Neural cell (in vitro differentiated cells): ENCODE results near the gene GSE1. TPM values are rescaled to one million over a fixed set of nuclear protein-coding genes. Genes with fewer than 3 reads are reported as not detected.

Experiments
- H2AFZ ChIP-seq: fragments of 200-600, 300-800 bp; sonication (generic), shearing (Covaris generic); 2 replicates; pipeline ENCODE4 v1.6.0; 2014; ENCODE audit warnings: low read depth, mild to moderate bottlenecking, antibody characterized with exemption, low read length, moderate library complexity
- H3F3A ChIP-seq: fragments of 200-600 bp; shearing (Covaris generic); 2 replicates; pipeline ENCODE4 v1.6.1; 2016; ENCODE audit warnings: mild to moderate bottlenecking, moderate library complexity, mixed read lengths, antibody characterized with exemption, low read length; ENCODE audit not compliant: insufficient read depth, poor library complexity, severe bottlenecking
- H3K27ac ChIP-seq: fragments of 200-600, 300-800 bp; sonication (generic), shearing (Covaris generic); 2 replicates; pipeline ENCODE4 v1.5.1; 2014; ENCODE audit warnings: mild to moderate bottlenecking, low read length, moderate library complexity
- H3K27me3 ChIP-seq: fragments of 300-800, 200-600 bp; sonication (generic), shearing (Covaris generic); 2 replicates; pipeline ENCODE4 v1.6.0; 2014; ENCODE audit warnings: mild to moderate bottlenecking, low read depth, low read length, moderate library complexity; ENCODE audit not compliant: insufficient read depth
- H3K36me3 ChIP-seq: fragments of 300-800, 200-600 bp; sonication (generic), shearing (Covaris generic); 2 replicates; pipeline ENCODE4 v1.5.1; 2014; ENCODE audit warnings: mild to moderate bottlenecking, antibody characterized with exemption, low read length, moderate library complexity; ENCODE audit not compliant: insufficient read depth
- H3K4me2 ChIP-seq: fragments of 300-800, 200-600 bp; sonication (generic), shearing (Covaris generic); 2 replicates; pipeline ENCODE4 v1.6.0; 2014; ENCODE audit warnings: mild to moderate bottlenecking, low read length
- H3K4me3 ChIP-seq: fragments of 300-800, 200-600 bp; sonication (generic), shearing (Covaris generic); 2 replicates; pipeline ENCODE4 v1.5.1; 2014; ENCODE audit warnings: mild to moderate bottlenecking, low read length, moderate library complexity
- H3K79me2 ChIP-seq: fragments of 200-600 bp; shearing (Covaris generic); replicated peaks from 2 replicates; pipeline ENCODE4 v1.6.0; 2014; ENCODE audit warnings: mild to moderate bottlenecking, low read length, moderate library complexity; ENCODE audit not compliant: insufficient read depth
- H3K9ac ChIP-seq: fragments of 300-800, 200-600 bp; sonication (generic), shearing (Covaris generic); 2 replicates; pipeline ENCODE4 v1.6.1; 2016; ENCODE audit warnings: mild to moderate bottlenecking, low read length, mixed read lengths
- H3K9me2 ChIP-seq: fragments of 200-600 bp; shearing (Covaris generic); 2 replicates; pipeline ENCODE4 v1.6.1; 2016; ENCODE audit warnings: mild to moderate bottlenecking, low read length, mixed read lengths; ENCODE audit not compliant: insufficient read depth
- H3K9me3 ChIP-seq: fragments of 200-600, 300-800 bp; sonication (generic), shearing (Covaris generic); 2 replicates; pipeline ENCODE4 v1.6.1; 2016; ENCODE audit warnings: mild to moderate bottlenecking, mixed run types, low read length, moderate library complexity, mixed read lengths
- H4K20me1 ChIP-seq: fragments of 200-600 bp; shearing (Covaris generic); 2 replicates; pipeline ENCODE4 v1.6.1; 2016; ENCODE audit warnings: mild to moderate bottlenecking, mixed run types; ENCODE audit not compliant: insufficient read depth
- CTCF ChIP-seq: fragments of 450-650 bp; IDR thresholded peaks from 2 replicates; pipeline ENCODE4 v1.5.1; 2014; ENCODE audit warnings: antibody characterized with exemption, mild to moderate bottlenecking, moderate library complexity; ENCODE audit not compliant: poor library complexity, severe bottlenecking
- EP300 ChIP-seq: fragments of 450-650 bp; conservative IDR thresholded peaks from 2 replicates; pipeline ENCODE4 v1.6.1; 2014; ENCODE audit warnings: antibody characterized with exemption, mild to moderate bottlenecking, moderate library complexity; ENCODE audit not compliant: poor library complexity, severe bottlenecking
- EZH2 ChIP-seq: fragments of 200-600, 300-800 bp; shearing (Covaris generic), sonication (generic); IDR thresholded peaks from 2 replicates; pipeline ENCODE4 v1.6.1; 2014; ENCODE audit warnings: antibody characterized with exemption, low read length, borderline replicate concordance, mild to moderate bottlenecking; ENCODE audit not compliant: insufficient read depth, poor library complexity, severe bottlenecking
- MXI1 ChIP-seq: fragments of 450-650 bp; conservative IDR thresholded peaks from 2 replicates; pipeline ENCODE4 v1.6.1; 2014; ENCODE audit warnings: antibody characterized with exemption, mild to moderate bottlenecking; ENCODE audit not compliant: poor library complexity, severe bottlenecking
- POLR2AphosphoS5 ChIP-seq: IDR thresholded peaks from 2 replicates; pipeline ENCODE4 v1.6.1; 2012
- RAD21 ChIP-seq: fragments of 450-650 bp; conservative IDR thresholded peaks from 2 replicates; pipeline ENCODE4 v1.6.1; 2014; ENCODE audit warnings: antibody characterized with exemption, mild to moderate bottlenecking, moderate library complexity
- SMC3 ChIP-seq: fragments of 450-650 bp; conservative IDR thresholded peaks from 2 replicates; pipeline ENCODE4 v1.6.1; 2014; ENCODE audit warnings: antibody characterized with exemption, mild to moderate bottlenecking, moderate library complexity; ENCODE audit not compliant: poor library complexity
- TAF1 ChIP-seq: IDR thresholded peaks from 2 replicates; pipeline ENCODE4 v1.6.1; 2012; ENCODE audit warnings: low read depth
- polyA plus RNA-seq: library from polyadenylated mRNA; depleted of rRNA; stranded (reverse); fragments of >200 nt; gene quantifications from 2 replicates; pipeline ENCODE4 v1.2.3, GENCODE V29; 2014
- TF ChIP-seq, protein P1 (sequence below): IDR thresholded peaks from 2 replicates; pipeline ENCODE4 v1.6.1; 2012; ENCODE audit warnings: borderline replicate concordance

The GSE1 gene
- polyA plus RNA-seq, 1 donor from 2014 or later = 35.6 TPM

DNA sequence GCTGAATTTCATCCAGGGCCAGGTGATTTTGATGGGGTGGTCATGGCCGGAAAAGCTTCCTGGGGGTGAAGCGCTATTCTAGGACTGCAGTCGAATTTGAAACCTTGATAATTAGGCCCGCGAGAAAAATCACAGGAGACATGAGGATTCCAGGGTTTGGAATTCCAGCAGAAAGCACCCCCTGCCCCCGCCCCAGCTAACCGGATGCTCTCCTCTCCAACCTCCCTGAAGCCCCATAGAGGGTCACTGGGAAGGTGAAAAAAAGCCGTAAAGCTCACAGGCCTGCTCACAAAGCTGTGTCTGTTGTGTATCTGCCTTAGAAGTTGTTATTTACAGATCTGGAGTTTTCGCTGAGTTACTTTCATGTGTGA lies 76.8 kb downstream of the GSE1 start:
- H3K4me2 ChIP-seq = no peak overlapping the region
- H4K20me1 ChIP-seq = no peaks in the 10 kb centered on the region
- H3K27me3 ChIP-seq = no peaks in the 10 kb centered on the region
- H3K4me3 ChIP-seq = no peak overlapping the region
- H3K9ac ChIP-seq = no peak overlapping the region
- peaks cover 4% of the 10 kb centered on the region for H3K79me2 ChIP-seq
- no peaks in the 10 kb centered on the region for H3K36me3 ChIP-seq
- H3F3A ChIP-seq = no peaks in the 10 kb centered on the region
- H3K9me2 ChIP-seq = no peaks in the 10 kb centered on the region
- H3K9me3 ChIP-seq = no peaks in the 10 kb centered on the region
- TF ChIP-seq, protein P1, sequence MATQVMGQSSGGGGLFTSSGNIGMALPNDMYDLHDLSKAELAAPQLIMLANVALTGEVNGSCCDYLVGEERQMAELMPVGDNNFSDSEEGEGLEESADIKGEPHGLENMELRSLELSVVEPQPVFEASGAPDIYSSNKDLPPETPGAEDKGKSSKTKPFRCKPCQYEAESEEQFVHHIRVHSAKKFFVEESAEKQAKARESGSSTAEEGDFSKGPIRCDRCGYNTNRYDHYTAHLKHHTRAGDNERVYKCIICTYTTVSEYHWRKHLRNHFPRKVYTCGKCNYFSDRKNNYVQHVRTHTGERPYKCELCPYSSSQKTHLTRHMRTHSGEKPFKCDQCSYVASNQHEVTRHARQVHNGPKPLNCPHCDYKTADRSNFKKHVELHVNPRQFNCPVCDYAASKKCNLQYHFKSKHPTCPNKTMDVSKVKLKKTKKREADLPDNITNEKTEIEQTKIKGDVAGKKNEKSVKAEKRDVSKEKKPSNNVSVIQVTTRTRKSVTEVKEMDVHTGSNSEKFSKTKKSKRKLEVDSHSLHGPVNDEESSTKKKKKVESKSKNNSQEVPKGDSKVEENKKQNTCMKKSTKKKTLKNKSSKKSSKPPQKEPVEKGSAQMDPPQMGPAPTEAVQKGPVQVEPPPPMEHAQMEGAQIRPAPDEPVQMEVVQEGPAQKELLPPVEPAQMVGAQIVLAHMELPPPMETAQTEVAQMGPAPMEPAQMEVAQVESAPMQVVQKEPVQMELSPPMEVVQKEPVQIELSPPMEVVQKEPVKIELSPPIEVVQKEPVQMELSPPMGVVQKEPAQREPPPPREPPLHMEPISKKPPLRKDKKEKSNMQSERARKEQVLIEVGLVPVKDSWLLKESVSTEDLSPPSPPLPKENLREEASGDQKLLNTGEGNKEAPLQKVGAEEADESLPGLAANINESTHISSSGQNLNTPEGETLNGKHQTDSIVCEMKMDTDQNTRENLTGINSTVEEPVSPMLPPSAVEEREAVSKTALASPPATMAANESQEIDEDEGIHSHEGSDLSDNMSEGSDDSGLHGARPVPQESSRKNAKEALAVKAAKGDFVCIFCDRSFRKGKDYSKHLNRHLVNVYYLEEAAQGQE = no peak
- TF ChIP-seq EP300 (no peak), TAF1 (no peak), MXI1 (no peak), RAD21 (no peak), CTCF (no peak), SMC3 (no peak), EZH2 (no peak), POLR2AphosphoS5 (no peak)
- no peak overlapping the region for H2AFZ ChIP-seq
- H3K27ac ChIP-seq = no peak overlapping the region

- no peaks in the 10 kb centered on the region for H3K9me3 ChIP-seq
- no peak overlapping the region for H3K4me3 ChIP-seq
- no peaks in the 10 kb centered on the region for H3K27me3 ChIP-seq
- no peaks in the 10 kb centered on the region for H3K9me2 ChIP-seq
- H3K4me2 ChIP-seq = no peak overlapping the region
- H3K79me2 ChIP-seq = peaks cover 4% of the 10 kb centered on the region
- TF ChIP-seq, protein P1 = no peak
- no peak for TF ChIP-seq EZH2
- TF ChIP-seq CTCF = no peak
- TF ChIP-seq TAF1 = no peak
- TF ChIP-seq RAD21 = no peak
- TF ChIP-seq EP300 = no peak
- no peak for TF ChIP-seq POLR2AphosphoS5
- no peak for TF ChIP-seq MXI1
- no peak for TF ChIP-seq SMC3
- H3K27ac ChIP-seq = no peak overlapping the region
- no peak overlapping the region for H2AFZ ChIP-seq
- H4K20me1 ChIP-seq = no peaks in the 10 kb centered on the region
- no peak overlapping the region for H3K9ac ChIP-seq
- H3K36me3 ChIP-seq = no peaks in the 10 kb centered on the region
- no peaks in the 10 kb centered on the region for H3F3A ChIP-seq
Measured at GRCh38 chr16:85690469-85691064, 77.4 kb downstream of the GSE1 start.
